KBM-7 (cell line): ENCODE measurements around the gene ABCA13.

Experiments
- DNase-seq: peaks from one replicate; pipeline ENCODE4 v3.0.0-alpha.2; 2015
- in situ Hi-C: fragments of 300-500 bp; cut with MboI; formaldehyde crosslinking; loops from 2 replicates; pipeline ENCODE4 v1.14.3; 2020; ENCODE audit warnings: low sequenced_read_pairs, low pct_unique_long_range_greater_than_20kb, mixed read lengths

Gene ABCA13

GRCh38 chr7:48408731-48409130 lies 237.5 kb downstream of the ABCA13 start:
- in situ Hi-C loops: no loop called here
- no peak for DNase-seq

DNA sequence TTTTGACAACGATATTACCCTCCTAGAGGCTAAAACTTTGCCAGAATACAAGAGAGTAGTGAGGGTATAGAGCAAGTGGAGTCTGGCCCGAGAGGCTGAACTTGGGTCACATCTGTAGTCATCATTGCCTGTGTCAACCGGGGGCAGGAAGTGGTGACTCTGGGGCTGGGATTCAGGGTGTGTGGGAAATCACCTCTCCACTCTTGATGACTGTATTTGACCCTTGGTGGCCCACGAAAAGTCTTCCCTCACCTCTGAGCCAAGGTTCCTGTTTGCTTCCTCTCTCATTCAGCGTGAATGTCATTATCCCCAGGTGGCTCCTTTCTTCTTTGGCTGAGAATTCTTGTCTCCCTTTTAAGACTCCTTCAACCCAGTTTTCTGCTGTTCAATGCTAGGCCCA lies 240.4 kb downstream of the ABCA13 start:
- in situ Hi-C loops: no loop called here

GRCh38 chr7:48414011-48414732 lies 242.9 kb downstream of the ABCA13 start:
- in situ Hi-C loops: no loop called here
- DNase-seq: no peak

More for the DNA sequence above, 240.4 kb downstream of the ABCA13 start:
- DNase-seq: no peak

DNA sequence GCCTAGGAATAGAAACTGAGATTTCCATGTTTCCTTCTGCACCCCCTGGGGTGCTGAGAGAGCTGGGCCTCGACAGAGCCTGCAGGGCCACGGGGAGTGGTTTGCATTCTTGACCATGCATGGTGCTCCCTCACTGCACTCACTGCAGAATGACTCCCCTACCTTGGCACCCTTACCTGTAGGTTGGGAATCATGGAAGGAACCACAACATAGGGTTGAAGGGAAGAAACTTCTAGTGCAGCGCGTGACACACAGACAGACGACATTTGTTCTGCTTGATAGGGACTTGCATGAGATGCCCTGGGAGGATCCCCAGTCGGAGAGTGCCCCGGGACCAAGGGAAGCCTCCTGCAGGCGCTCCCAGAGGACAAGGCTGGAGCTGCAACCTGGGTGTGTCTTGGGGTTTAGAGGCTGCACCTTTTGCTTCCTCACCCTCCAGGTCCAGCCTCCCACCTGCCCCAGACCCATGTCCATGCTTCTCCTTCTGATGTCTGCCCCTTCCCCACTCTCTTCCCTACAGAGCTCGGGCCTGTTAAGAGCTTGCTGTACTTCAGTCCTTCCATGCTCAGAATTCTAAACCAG lies 245.2 kb downstream of the ABCA13 start:
- in situ Hi-C loops: no loop called here
- DNase-seq: no peak

GRCh38 chr7:48419401-48419800 lies 248.1 kb downstream of the ABCA13 start:
- in situ Hi-C loops: no loop called here
- no peak for DNase-seq

DNA sequence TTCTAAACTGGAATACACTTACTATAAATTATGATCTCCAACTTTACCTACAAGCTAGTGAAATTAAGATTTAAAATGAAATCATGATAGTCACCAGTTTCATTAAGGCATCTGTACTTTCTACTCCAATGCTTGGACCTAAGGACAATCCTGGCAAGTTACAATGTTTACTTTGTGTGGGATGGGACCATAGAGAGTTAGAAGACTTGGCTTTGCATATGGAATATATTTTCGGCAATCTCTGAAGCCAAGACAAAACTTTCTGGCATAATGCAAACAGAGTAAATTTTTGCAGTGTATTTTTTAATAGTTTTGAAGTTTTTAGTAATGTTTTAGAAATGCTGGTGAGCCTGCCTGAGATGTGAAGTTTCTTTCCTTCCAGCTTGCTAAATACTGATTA lies 248.9 kb downstream of the ABCA13 start:
- in situ Hi-C loops: no loop called here
- DNase-seq: no peak

DNA sequence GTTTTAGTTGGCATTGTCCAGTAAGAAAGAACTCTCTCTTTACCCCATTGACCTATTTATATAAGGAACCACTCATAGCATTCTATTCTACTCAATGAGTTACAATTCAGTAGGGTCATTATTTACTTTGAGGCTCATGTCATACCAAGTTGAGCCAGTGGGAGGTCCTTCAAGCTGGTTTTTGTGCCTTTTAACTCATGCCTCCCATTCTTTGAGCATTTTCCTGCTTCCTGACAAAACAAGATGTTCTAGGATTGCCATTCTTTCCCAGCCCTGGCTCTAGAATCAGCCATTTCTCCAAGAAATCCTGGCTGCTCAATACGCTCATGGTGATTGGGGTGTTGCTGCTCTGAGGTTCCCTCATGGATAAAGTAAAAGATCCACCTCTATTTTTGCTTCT lies 250.1 kb downstream of the ABCA13 start:
- in situ Hi-C loops: no loop called here
- no peak for DNase-seq

DNA sequence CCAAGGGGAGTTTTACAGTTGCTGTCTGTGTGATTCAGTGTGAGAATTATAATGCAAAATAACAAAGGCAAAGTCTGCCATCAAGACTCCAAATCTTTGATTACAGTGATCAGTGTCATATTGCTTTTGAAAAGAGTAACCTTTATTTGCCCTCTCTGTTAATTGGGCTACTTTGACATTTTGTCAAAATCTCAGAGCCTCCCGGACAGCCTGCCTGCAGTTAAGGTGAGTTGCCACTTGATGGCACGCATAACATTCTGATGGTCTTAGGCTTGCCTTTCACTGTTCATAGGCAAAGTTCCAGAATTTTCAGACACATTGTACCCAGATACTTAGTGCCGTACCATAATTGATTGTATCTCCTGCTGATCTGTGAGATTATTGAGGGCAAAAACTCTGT lies 253.5 kb downstream of the ABCA13 start:
- peak; percentile 0 for DNase-seq
- in situ Hi-C loops: no loop called here

GRCh38 chr7:48426331-48426965 lies 255.2 kb downstream of the ABCA13 start:
- in situ Hi-C loops: no loop called here

GRCh38 chr7:48426966-48427555 lies 255.8 kb downstream of the ABCA13 start:
- in situ Hi-C loops: no loop called here
- DNase-seq: no peak

More at GRCh38 chr7:48426331-48426965, 255.2 kb downstream of the ABCA13 start:
- DNase-seq: no peak

- in situ Hi-C loops: no loop called here
- DNase-seq: no peak
Measured at GRCh38 chr7:48427671-48428070, 256.4 kb downstream of the ABCA13 start.

DNA sequence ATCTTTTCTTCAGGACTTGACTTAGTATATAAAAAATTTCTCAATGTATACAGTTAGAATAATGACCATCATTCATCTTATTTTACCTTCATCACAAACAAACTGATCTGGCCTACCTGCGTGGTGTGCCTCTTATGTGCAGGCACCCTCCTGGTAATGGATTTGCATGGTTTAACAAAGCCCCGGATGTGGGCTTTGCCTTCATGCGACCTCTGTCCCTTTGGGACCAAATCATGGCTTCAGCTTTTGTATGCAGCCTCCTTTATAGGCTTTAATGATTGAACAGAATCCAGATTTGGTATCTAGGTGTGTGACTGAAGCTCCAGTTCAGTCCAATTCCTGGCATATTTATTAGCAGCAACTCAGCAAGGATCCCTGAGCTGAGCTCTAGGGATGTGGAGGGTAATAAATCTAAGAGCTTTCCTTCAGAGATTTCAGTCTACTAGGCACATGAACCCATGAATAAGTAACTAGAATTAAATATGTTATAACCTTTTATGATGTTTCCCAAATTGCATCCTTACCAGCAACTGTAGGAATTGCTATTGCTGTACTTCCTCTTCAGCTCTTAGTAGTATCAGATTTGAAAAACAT lies 256.9 kb downstream of the ABCA13 start:
- in situ Hi-C loops: no loop called here

GRCh38 chr7:48429117-48429516 lies 257.9 kb downstream of the ABCA13 start:
- DNase-seq: no peak
- in situ Hi-C loops: no loop called here

More for the DNA sequence above, 256.9 kb downstream of the ABCA13 start:
- DNase-seq: no peak

DNA sequence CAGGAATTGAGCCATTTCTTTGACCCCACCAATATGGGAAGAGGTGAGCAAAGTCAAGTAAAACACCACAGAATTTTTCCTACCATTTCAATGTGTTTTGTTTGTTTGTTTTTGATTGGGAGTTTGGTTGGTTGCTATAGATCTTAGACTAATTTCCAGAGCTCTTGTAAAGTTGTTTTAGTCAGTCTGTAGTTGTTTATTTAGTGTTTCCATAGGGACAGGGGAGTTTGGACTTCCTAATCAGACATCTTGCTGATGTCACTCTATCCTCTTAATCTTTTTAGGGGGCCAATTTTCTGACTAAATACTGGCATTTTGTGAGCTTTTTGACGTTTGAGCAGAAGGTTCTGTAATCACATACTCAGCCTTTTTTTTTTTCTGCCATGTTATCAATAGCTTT lies 266.9 kb downstream of the ABCA13 start:
- in situ Hi-C loops: no loop called here
- DNase-seq: no peak

DNA sequence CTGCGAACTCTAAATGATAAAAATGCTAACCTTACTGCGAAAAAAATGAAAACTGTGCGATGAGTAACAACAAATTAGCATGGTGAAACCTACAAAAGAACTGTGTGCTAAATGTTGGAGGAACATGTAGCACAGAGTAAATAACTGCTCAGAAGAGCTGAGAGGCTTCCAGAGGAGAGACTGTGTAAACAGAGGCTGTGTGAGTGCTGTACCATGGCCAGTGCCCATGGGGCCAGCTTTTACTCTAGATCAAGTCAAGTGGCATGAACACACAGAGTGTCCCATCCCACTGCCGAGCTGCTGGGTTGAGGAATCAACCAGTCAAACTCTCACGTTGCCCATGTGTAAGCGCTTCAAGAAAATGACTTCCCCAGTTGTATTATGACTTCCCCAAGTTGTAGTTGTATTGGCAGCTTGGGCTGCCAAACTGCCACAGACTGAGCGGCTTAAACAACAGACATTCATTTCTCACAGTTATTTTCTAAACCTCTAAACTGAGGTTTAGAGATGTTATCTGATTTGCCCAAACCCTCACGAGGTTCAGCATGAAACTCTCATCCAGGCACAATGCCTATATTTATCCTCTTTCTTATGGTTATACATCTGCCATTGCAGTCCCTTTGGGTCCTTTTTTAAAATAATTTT lies 270.7 kb downstream of the ABCA13 start:
- DNase-seq: no peak
- in situ Hi-C loops: no loop called here

- DNase-seq: no peak
- in situ Hi-C loops: no loop called here
Measured at GRCh38 chr7:48443051-48443450, 271.8 kb downstream of the ABCA13 start.

- DNase-seq: no peak
- in situ Hi-C loops: no loop called here
Measured at GRCh38 chr7:48446721-48447120, 275.5 kb downstream of the ABCA13 start.

DNA sequence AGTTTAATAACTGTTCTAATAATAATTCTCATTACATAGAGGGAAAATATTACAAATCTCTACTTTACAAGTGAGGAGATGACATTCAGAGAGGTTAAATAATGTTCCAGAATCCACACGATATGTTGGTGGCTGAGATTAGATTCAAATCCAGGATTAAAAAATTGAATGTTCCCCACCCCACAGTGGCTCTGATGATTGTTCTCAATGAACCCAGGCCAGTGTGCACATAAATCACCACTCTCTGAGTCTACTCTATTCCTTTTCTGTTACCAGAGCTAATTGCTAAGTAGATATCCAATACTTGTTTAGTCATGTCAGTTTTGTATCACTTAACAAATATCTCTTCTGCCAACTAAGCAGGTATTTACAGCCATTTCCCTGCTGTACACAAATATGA lies 281.0 kb downstream of the ABCA13 start:
- no peak for DNase-seq
- in situ Hi-C loops: no loop called here

DNA sequence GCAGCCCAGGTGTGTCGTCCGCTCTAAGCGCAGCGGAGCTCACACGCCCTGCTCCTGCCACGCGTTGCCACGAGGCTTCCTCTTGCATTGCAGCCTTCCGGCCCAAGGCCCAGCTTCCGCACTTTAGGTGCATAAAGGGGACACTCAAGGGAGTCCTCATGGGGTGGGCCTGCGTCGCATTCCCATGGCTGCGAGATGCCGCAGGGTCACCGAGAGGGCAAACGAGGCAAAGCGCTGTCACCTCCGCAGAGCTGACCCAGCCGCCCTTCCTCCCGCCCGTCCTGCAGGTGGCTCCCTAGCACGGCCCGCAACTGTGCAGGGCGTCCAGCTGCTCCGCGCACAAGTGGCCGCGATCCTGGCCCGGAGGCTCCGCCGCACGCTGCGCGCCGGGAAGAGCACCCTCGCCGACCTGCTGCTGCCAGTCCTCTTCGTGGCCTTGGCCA lies 283.5 kb downstream of the ABCA13 start:
- DNase-seq: no peak
- in situ Hi-C loops: no loop called here
